ENCODE data around the gene EHMT1.

The EHMT1 gene

DNA sequence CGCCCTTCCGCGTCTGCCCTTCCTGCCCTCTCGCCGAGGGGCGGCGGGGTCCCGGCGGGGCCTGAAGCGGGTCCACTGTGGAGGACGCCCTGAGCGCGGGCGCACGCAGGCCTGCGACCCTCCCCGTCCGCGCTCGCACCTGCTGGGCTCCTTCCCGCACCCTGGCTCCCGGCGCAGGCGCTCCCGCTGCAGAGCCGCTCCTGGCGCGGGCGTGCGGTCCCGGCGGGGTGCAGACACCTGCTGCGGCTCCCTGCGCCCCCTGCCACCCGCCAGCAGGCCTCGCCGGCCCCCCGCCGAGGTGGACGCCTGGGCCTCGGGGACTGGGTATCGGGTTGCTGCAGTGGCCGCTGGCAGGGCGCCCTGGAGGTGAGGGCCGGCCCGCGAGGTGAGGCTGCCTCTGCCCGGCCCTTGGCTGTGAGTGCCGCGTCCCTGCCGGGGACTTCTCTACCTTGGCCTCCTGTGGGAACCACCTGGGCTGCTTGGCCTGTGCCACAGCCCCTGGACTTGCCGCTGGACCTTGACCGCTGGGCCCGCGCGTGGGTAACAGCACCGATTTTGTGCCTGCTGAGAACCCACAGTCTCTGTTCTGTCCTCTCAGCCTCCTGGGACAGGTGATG, 12.7 kb upstream of the EHMT1 start:
- H3K4me3 ChIP-seq (ENCODE audit: low read depth in 1 of 2, low read length in 2 of 2) = peak overlapping the region; percentile 79 to 89
- H3K36me3 ChIP-seq (ENCODE audit: control insufficient read depth in 1 of 2, insufficient read depth in 2 of 2, low read length in 2 of 2) = no peaks in the 10 kb centered on the region
- H3K9me3 ChIP-seq (ENCODE audit: control insufficient read depth in 1 of 2, low read length in 2 of 2) = no peaks in the 10 kb centered on the region
- H3K9ac ChIP-seq (ENCODE audit: low read depth in 1 of 2, low read length in 2 of 2) = peak overlapping the region; percentile 79 to 88
- peaks cover 0 to 5% of the 10 kb centered on the region in 2 donors for H3K27me3 ChIP-seq (ENCODE audit: control insufficient read depth in 1 of 2, insufficient read depth in 2 of 2, low read length in 2 of 2)
- H3K27ac ChIP-seq (ENCODE audit: low read depth, low read length) = peak overlapping the region; percentile 83
- H3K4me1 ChIP-seq (ENCODE audit: control insufficient read depth in 1 of 2, insufficient read depth in 2 of 2, low read length in 2 of 2) = peaks cover 15 to 18% of the 10 kb centered on the region in 2 donors

GRCh38 chr9:137606734-137607138, 12.1 kb upstream of the EHMT1 start:
- peaks cover 21 to 24% of the 10 kb centered on the region in 2 donors for H3K4me1 ChIP-seq (ENCODE audit: control insufficient read depth in 1 of 2, insufficient read depth in 2 of 2, low read length in 2 of 2)
- no peaks in the 10 kb centered on the region for H3K9me3 ChIP-seq (ENCODE audit: control insufficient read depth in 1 of 2, low read length in 2 of 2)
- no peaks in the 10 kb centered on the region for H3K36me3 ChIP-seq (ENCODE audit: control insufficient read depth in 1 of 2, insufficient read depth in 2 of 2, low read length in 2 of 2)
- peak overlapping the region; percentile 79 to 88 for H3K9ac ChIP-seq (ENCODE audit: low read depth in 1 of 2, low read length in 2 of 2)
- H3K4me3 ChIP-seq (ENCODE audit: low read depth in 1 of 2, low read length in 2 of 2) = peak overlapping the region; percentile 79 to 89
- H3K27me3 ChIP-seq (ENCODE audit: control insufficient read depth in 1 of 2, insufficient read depth in 2 of 2, low read length in 2 of 2) = peaks cover 0 to 5% of the 10 kb centered on the region in 2 donors
- peak overlapping the region; percentile 83 for H3K27ac ChIP-seq (ENCODE audit: low read depth, low read length)

- H3K27ac ChIP-seq (ENCODE audit: low read depth, low read length) = no peak overlapping the region
- peak overlapping the region; percentile 79 to 88 for H3K9ac ChIP-seq (ENCODE audit: low read depth in 1 of 2, low read length in 2 of 2)
- peak overlapping the region; percentile 79 to 89 for H3K4me3 ChIP-seq (ENCODE audit: low read depth in 1 of 2, low read length in 2 of 2)
- peaks cover 26 to 30% of the 10 kb centered on the region in 2 donors for H3K4me1 ChIP-seq (ENCODE audit: control insufficient read depth in 1 of 2, insufficient read depth in 2 of 2, low read length in 2 of 2)
- no peaks in the 10 kb centered on the region for H3K36me3 ChIP-seq (ENCODE audit: control insufficient read depth in 1 of 2, insufficient read depth in 2 of 2, low read length in 2 of 2)
- no peaks in the 10 kb centered on the region for H3K9me3 ChIP-seq (ENCODE audit: control insufficient read depth in 1 of 2, low read length in 2 of 2)
- H3K27me3 ChIP-seq (ENCODE audit: control insufficient read depth in 1 of 2, insufficient read depth in 2 of 2, low read length in 2 of 2) = peaks cover 0 to 5% of the 10 kb centered on the region in 2 donors
These were observed 11.5 kb upstream of the EHMT1 start for GRCh38 chr9:137607141-137607857.

- peak overlapping the region in 1 of 2 donors; percentile 53 for H3K9ac ChIP-seq (ENCODE audit: low read depth in 1 of 2, low read length in 2 of 2)
- H3K9me3 ChIP-seq (ENCODE audit: control insufficient read depth in 1 of 2, low read length in 2 of 2) = no peaks in the 10 kb centered on the region
- H3K4me3 ChIP-seq (ENCODE audit: low read depth in 1 of 2, low read length in 2 of 2) = no peak overlapping the region
- peaks cover 3 to 27% of the 10 kb centered on the region in 2 donors for H3K36me3 ChIP-seq (ENCODE audit: control insufficient read depth in 1 of 2, insufficient read depth in 2 of 2, low read length in 2 of 2)
- H3K27me3 ChIP-seq (ENCODE audit: control insufficient read depth in 1 of 2, insufficient read depth in 2 of 2, low read length in 2 of 2) = no peaks in the 10 kb centered on the region
- H3K4me1 ChIP-seq (ENCODE audit: control insufficient read depth in 1 of 2, insufficient read depth in 2 of 2, low read length in 2 of 2) = peaks cover 39% of the 10 kb centered on the region in 2 donors
- no peak overlapping the region for H3K27ac ChIP-seq (ENCODE audit: low read depth, low read length)
These were observed 7.9 kb upstream of the EHMT1 start for GRCh38 chr9:137610944-137611343.

- peak overlapping the region; percentile 21 to 33 for H3K4me3 ChIP-seq (ENCODE audit: low read depth in 1 of 2, low read length in 2 of 2)
- peak overlapping the region; percentile 94 for H3K27ac ChIP-seq (ENCODE audit: low read depth, low read length)
- no peaks in the 10 kb centered on the region for H3K27me3 ChIP-seq (ENCODE audit: control insufficient read depth in 1 of 2, insufficient read depth in 2 of 2, low read length in 2 of 2)
- no peaks in the 10 kb centered on the region for H3K9me3 ChIP-seq (ENCODE audit: control insufficient read depth in 1 of 2, low read length in 2 of 2)
- H3K36me3 ChIP-seq (ENCODE audit: control insufficient read depth in 1 of 2, insufficient read depth in 2 of 2, low read length in 2 of 2) = peaks cover 8 to 34% of the 10 kb centered on the region in 2 donors
- H3K4me1 ChIP-seq (ENCODE audit: control insufficient read depth in 1 of 2, insufficient read depth in 2 of 2, low read length in 2 of 2) = peaks cover 32 to 36% of the 10 kb centered on the region in 2 donors
- peak overlapping the region; percentile 30 to 53 for H3K9ac ChIP-seq (ENCODE audit: low read depth in 1 of 2, low read length in 2 of 2)
These were observed 6.9 kb upstream of the EHMT1 start for GRCh38 chr9:137611623-137612609.

GRCh38 chr9:137612741-137613142, 6.1 kb upstream of the EHMT1 start:
- H3K4me3 ChIP-seq (ENCODE audit: low read depth in 1 of 2, low read length in 2 of 2) = no peak overlapping the region
- H3K9me3 ChIP-seq (ENCODE audit: control insufficient read depth in 1 of 2, low read length in 2 of 2) = no peaks in the 10 kb centered on the region
- peak overlapping the region; percentile 77 for H3K27ac ChIP-seq (ENCODE audit: low read depth, low read length)
- H3K4me1 ChIP-seq (ENCODE audit: control insufficient read depth in 1 of 2, insufficient read depth in 2 of 2, low read length in 2 of 2) = peaks cover 30 to 34% of the 10 kb centered on the region in 2 donors
- H3K36me3 ChIP-seq (ENCODE audit: control insufficient read depth in 1 of 2, insufficient read depth in 2 of 2, low read length in 2 of 2) = peaks cover 8 to 35% of the 10 kb centered on the region in 2 donors
- peak overlapping the region; percentile 30 to 53 for H3K9ac ChIP-seq (ENCODE audit: low read depth in 1 of 2, low read length in 2 of 2)
- H3K27me3 ChIP-seq (ENCODE audit: control insufficient read depth in 1 of 2, insufficient read depth in 2 of 2, low read length in 2 of 2) = no peaks in the 10 kb centered on the region

DNA sequence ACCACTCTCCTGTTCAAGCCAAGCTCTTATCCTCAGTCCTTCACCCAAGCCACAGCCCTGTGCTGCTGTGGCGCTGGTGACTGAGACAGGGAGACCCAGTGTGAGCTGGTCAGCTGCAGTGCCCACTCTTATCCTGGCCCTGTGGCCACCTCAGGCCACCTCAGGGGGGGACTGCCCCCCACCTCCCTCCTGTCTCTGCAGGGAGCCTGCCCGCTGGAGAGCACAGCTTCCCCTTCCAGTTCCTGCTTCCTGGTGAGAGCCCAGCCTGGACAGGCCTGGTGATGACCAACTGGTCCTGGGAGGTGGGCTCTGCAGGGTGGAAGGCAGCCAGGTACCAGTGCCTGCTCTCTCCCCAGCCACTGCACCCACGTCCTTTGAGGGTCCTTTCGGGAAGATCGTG, 5.5 kb upstream of the EHMT1 start:
- Histone ChIP-seq H3K9ac (ENCODE audit: low read depth in 1 of 2, low read length in 2 of 2) (peak overlapping the region in 1 of 2 donors; percentile 53), H3K4me1 (ENCODE audit: control insufficient read depth in 1 of 2, insufficient read depth in 2 of 2, low read length in 2 of 2) (peaks cover 34 to 35% of the 10 kb centered on the region in 2 donors), H3K4me3 (ENCODE audit: low read depth in 1 of 2, low read length in 2 of 2) (no peak overlapping the region), H3K9me3 (ENCODE audit: control insufficient read depth in 1 of 2, low read length in 2 of 2) (no peaks in the 10 kb centered on the region), H3K27ac (ENCODE audit: low read depth, low read length) (peak overlapping the region; percentile 77), H3K36me3 (ENCODE audit: control insufficient read depth in 1 of 2, insufficient read depth in 2 of 2, low read length in 2 of 2) (peaks cover 8 to 35% of the 10 kb centered on the region in 2 donors), H3K27me3 (ENCODE audit: control insufficient read depth in 1 of 2, insufficient read depth in 2 of 2, low read length in 2 of 2) (no peaks in the 10 kb centered on the region)

- H3K9ac ChIP-seq (ENCODE audit: low read depth in 1 of 2, low read length in 2 of 2) = no peak overlapping the region
These were observed 4.9 kb upstream of the EHMT1 start for GRCh38 chr9:137613738-137614523.

DNA sequence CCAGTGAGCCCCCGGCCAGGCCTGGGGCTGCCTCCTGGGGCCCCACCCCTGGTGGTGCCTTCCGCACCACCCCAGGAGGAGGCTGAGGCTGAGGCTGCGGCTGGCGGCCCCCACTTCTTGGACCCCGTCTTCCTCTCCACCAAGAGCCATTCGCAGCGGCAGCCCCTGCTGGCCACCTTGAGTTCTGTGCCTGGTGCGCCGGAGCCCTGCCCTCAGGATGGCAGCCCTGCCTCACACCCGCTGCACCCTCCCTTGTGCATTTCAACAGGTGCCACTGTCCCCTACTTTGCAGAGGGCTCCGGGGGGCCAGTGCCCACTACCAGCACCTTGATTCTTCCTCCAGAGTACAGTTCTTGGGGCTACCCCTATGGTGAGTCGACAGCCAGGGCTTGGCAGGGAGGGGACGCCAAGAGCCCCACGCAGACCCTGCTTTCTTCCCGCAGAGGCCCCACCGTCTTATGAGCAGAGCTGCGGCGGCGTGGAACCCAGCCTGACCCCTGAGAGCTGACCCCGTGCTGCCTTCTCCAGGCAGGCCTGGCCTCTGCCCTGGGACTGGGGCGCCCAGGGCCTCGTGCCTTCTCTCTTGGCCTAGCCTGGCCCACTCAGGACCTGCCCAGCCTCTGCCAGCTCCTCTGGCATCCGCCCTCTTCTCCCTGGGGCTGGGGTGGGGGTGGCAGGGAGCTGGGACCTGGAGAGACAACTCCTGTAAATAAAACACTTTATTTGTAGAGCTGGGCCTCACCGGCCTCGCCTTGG, 4.0 kb upstream of the EHMT1 start:
- Histone ChIP-seq H3K36me3 (ENCODE audit: control insufficient read depth in 1 of 2, insufficient read depth in 2 of 2, low read length in 2 of 2) (peaks cover 8 to 35% of the 10 kb centered on the region in 2 donors), H3K9ac (ENCODE audit: low read depth in 1 of 2, low read length in 2 of 2) (no peak overlapping the region), H3K27me3 (ENCODE audit: control insufficient read depth in 1 of 2, insufficient read depth in 2 of 2, low read length in 2 of 2) (no peaks in the 10 kb centered on the region), H3K4me1 (ENCODE audit: control insufficient read depth in 1 of 2, insufficient read depth in 2 of 2, low read length in 2 of 2) (peaks cover 36 to 38% of the 10 kb centered on the region in 2 donors), H3K4me3 (ENCODE audit: low read depth in 1 of 2, low read length in 2 of 2) (no peak overlapping the region), H3K9me3 (ENCODE audit: control insufficient read depth in 1 of 2, low read length in 2 of 2) (no peaks in the 10 kb centered on the region), H3K27ac (ENCODE audit: low read depth, low read length) (no peak overlapping the region)

More at GRCh38 chr9:137613738-137614523, 4.9 kb upstream of the EHMT1 start:
- H3K9me3 ChIP-seq (ENCODE audit: control insufficient read depth in 1 of 2, low read length in 2 of 2) = no peaks in the 10 kb centered on the region
- H3K36me3 ChIP-seq (ENCODE audit: control insufficient read depth in 1 of 2, insufficient read depth in 2 of 2, low read length in 2 of 2) = peaks cover 8 to 35% of the 10 kb centered on the region in 2 donors
- H3K4me1 ChIP-seq (ENCODE audit: control insufficient read depth in 1 of 2, insufficient read depth in 2 of 2, low read length in 2 of 2) = peaks cover 34 to 35% of the 10 kb centered on the region in 2 donors
- H3K27ac ChIP-seq (ENCODE audit: low read depth, low read length) = no peak overlapping the region
- H3K4me3 ChIP-seq (ENCODE audit: low read depth in 1 of 2, low read length in 2 of 2) = no peak overlapping the region
- H3K27me3 ChIP-seq (ENCODE audit: control insufficient read depth in 1 of 2, insufficient read depth in 2 of 2, low read length in 2 of 2) = no peaks in the 10 kb centered on the region

Measured in duodenal mucosa (tissue), 2 donors.